Measurements from ENCODE around the gene CPVL. TPM values are rescaled to one million over a fixed set of nuclear protein-coding genes. Genes with fewer than 3 reads are reported as not detected.

CPVL gene
- total RNA-seq, 1 donor from 2014 or later: not detected

DNA sequence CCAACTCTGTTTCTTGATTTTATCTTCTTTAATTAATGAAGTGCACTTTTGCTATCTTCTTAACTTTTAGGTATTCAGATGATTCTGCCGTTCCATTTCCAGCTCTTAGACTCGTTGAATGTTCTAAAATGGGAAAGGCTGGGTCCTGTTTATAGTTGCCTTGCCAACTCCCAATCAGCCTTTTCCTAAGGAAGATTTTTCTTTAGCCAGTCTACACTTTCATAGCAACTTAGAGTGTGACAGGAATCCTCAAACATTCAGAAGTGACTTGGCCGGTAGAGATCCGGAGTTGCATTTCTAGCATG, 165.2 kb downstream of the CPVL start:
- TF ChIP-seq, protein P1, sequence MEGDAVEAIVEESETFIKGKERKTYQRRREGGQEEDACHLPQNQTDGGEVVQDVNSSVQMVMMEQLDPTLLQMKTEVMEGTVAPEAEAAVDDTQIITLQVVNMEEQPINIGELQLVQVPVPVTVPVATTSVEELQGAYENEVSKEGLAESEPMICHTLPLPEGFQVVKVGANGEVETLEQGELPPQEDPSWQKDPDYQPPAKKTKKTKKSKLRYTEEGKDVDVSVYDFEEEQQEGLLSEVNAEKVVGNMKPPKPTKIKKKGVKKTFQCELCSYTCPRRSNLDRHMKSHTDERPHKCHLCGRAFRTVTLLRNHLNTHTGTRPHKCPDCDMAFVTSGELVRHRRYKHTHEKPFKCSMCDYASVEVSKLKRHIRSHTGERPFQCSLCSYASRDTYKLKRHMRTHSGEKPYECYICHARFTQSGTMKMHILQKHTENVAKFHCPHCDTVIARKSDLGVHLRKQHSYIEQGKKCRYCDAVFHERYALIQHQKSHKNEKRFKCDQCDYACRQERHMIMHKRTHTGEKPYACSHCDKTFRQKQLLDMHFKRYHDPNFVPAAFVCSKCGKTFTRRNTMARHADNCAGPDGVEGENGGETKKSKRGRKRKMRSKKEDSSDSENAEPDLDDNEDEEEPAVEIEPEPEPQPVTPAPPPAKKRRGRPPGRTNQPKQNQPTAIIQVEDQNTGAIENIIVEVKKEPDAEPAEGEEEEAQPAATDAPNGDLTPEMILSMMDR (IDR thresholded peaks at IDR 0.05): no peak
- no peak overlapping the region for H3K4me3 Mint-ChIP-seq
- peaks cover 21% of the 10 kb centered on the region for H3K27me3 Mint-ChIP-seq
- DNase-seq (no peak), ATAC-seq (ENCODE audit: low read depth) (no peak)
- intact Hi-C loops (cut with micrococcal nuclease): no loop called here
- ChIA-PET CTCF (no interaction called here), POLR2A (no interaction called here)
- no peaks in the 10 kb centered on the region for H3K36me3 Mint-ChIP-seq (ENCODE audit: low read depth)
- H3K4me1 Mint-ChIP-seq: no peaks in the 10 kb centered on the region
- no peak overlapping the region for H3K27ac Mint-ChIP-seq
- no peaks in the 10 kb centered on the region for H3K9me3 Mint-ChIP-seq

DNA sequence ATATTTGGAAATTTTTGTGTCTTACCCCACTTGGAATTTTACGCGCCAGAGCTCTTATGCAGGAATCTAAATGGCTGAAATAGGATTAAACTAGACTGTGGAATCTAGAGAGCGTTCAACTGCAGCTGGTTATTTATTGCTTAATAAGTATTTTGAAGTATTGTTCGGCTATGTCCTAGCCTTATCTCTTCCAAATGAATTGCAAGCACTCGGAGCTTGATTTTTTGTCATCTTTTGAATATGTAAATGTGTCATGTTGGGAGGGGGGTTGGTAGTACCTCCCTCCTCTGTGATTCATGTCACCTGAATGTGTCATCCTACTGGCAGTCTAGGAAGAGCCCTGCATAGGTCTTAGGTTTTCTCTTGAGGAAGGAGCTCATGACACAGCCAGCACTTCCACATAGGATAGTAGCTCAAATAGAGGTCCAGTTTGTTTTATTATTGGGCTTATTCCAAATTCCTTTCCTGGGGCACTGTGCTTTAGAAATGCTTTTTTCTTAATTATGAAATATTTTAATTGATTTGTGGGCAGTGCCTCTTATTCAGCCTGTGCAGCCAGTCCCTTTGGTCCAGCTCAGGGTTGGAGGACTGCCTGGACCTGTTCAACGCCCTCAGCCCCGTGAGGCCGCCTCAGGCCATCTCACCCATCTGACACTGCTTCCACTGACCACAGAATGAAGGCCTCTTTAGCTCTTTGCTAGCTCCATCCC, 165.7 kb downstream of the CPVL start:
- no peak overlapping the region for H3K27ac Mint-ChIP-seq
- TF ChIP-seq, protein P1 (IDR thresholded peaks at IDR 0.05): no peak
- peaks cover 24% of the 10 kb centered on the region for H3K27me3 Mint-ChIP-seq
- ChIA-PET CTCF (interaction anchor here (1.0 kb wide), 1 partner anchor 59 kb away, joined by 3 read pairs; no protein-coding TSS in a partner anchor), POLR2A (no interaction called here)
- no peak overlapping the region for H3K4me3 Mint-ChIP-seq
- H3K36me3 Mint-ChIP-seq (ENCODE audit: low read depth): no peaks in the 10 kb centered on the region
- DNase-seq (no peak), ATAC-seq (ENCODE audit: low read depth) (no peak)
- intact Hi-C loops (cut with micrococcal nuclease): no loop called here
- H3K9me3 Mint-ChIP-seq: no peaks in the 10 kb centered on the region
- H3K4me1 Mint-ChIP-seq: no peaks in the 10 kb centered on the region

DNA sequence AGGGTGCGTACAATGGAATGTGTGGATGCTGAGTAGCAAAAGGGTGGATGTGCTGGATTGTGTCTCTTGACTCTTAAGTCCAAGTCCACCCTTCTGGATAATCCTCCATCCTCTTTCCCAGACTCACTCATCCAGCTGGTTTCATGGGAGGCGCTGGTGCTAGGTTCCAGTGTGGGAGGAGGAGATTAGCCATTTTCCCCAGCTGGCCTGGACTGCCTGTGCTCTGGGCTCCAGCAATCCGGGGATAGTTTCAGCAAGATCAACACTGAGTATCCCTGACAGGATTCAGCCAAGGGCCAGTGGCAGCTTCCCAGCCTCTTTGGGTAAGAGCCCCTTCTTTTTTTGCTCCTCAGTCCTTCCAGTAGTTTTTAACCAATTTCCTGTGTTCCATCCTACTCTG, 166.6 kb downstream of the CPVL start:
- H3K9me3 Mint-ChIP-seq: no peaks in the 10 kb centered on the region
- H3K27me3 Mint-ChIP-seq: peaks cover 28% of the 10 kb centered on the region
- H3K27ac Mint-ChIP-seq: no peak overlapping the region
- no peak for DNase-seq
- no peak for ATAC-seq (ENCODE audit: low read depth)
- CTCF ChIA-PET: interaction anchor here (1.0 kb wide), 1 partner anchor 58 kb away, joined by 3 read pairs; no protein-coding TSS in a partner anchor
- POLR2A ChIA-PET: no interaction called here
- intact Hi-C loops (cut with micrococcal nuclease): no loop called here
- H3K36me3 Mint-ChIP-seq (ENCODE audit: low read depth): no peaks in the 10 kb centered on the region
- H3K4me1 Mint-ChIP-seq: no peaks in the 10 kb centered on the region
- TF ChIP-seq, protein P1 (IDR thresholded peaks at IDR 0.05): no peak
- no peak overlapping the region for H3K4me3 Mint-ChIP-seq

DNA sequence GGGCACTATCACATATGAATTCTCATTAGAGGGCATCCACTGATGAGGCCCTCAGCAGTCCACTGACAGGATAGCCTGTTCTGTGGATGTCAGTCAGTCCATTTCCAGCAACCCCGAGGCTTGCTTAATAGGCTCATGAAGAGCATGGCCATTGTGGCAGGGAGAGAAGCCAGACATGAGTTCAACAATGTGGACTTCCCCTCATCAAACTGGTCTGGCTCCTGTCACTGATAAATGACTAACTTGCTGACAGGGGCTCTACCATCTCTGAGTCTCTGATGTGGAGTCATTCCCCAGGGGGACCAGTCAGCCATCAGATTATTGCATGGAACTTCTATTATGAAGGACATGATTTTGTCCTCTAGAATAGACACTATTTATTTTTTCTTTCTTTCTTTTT, 168.5 kb downstream of the CPVL start:
- POLR2A ChIA-PET: no interaction called here
- TF ChIP-seq, protein P1 (IDR thresholded peaks at IDR 0.05): no peak
- ATAC-seq (ENCODE audit: low read depth) (no peak), DNase-seq (no peak)
- Mint-ChIP-seq H3K9me3 (peaks cover 6% of the 10 kb centered on the region), H3K4me3 (no peak overlapping the region), H3K27ac (no peak overlapping the region), H3K4me1 (no peaks in the 10 kb centered on the region), H3K36me3 (ENCODE audit: low read depth) (no peaks in the 10 kb centered on the region), H3K27me3 (peaks cover 34% of the 10 kb centered on the region)
- CTCF ChIA-PET: no interaction called here
- intact Hi-C loops (cut with micrococcal nuclease): no loop called here

DNA sequence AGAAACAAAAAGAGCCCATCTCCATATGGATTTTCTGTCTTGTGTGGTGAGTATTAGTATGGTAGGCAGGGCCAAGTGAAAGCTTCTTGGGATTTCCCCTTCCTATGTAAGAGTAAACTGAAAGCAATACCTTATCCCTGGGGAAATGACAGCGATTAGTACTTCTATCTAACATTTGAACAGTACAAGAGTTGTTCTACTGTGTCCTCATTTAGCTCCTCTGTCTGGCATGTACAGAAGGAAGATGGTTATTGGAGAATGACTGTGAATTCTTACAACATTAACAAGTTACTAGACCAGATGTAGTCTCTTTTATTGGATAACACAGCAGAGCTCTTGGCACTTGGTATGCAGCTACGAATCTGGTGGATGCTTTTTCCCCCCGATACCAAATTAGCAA, 170.3 kb downstream of the CPVL start:
- Mint-ChIP-seq H3K36me3 (ENCODE audit: low read depth) (no peaks in the 10 kb centered on the region), H3K27me3 (peaks cover 34% of the 10 kb centered on the region), H3K4me1 (no peaks in the 10 kb centered on the region), H3K27ac (no peak overlapping the region), H3K4me3 (no peak overlapping the region), H3K9me3 (peaks cover 13% of the 10 kb centered on the region)
- intact Hi-C loops (cut with micrococcal nuclease): no loop called here
- POLR2A ChIA-PET: no interaction called here
- CTCF ChIA-PET: interaction anchor here (1.2 kb wide), 1 partner anchor 9 kb away, joined by 3 read pairs; no protein-coding TSS in a partner anchor
- TF ChIP-seq, protein P1 (IDR thresholded peaks at IDR 0.05): no peak
- no peak for ATAC-seq (ENCODE audit: low read depth)
- DNase-seq: no peak

Measured in activated B cell treated with CpG ODN at 0.5 μM for 24 hours (primary cell).